Kidney (tissue), 14 donors: ENCODE data around the gene GID4. TPM values are rescaled to one million over a fixed set of nuclear protein-coding genes. Genes with fewer than 3 reads are reported as not detected.

Experiments used
- DNase-seq, 5 donors: peaks; one replicate each; pipeline ENCODE4 v3.0.0-alpha.2; 2013 to 2020
- FAIRE-seq: peaks from 2 replicates; lab custom pipeline; 2012; peaks lifted over from hg19 to GRCh38; lab: Jason Lieb, UNC
- H3K27ac ChIP-seq, 2 donors: one replicate each; pipeline ENCODE4 v1.7.0; 2013; ENCODE audit warnings: low read depth in 2 of 2, low read length in 2 of 2, inconsistent platforms in 1 of 2
- H3K27me3 ChIP-seq: one replicate; pipeline ENCODE4 v1.7.1; 2013; ENCODE audit warnings: low read length, inconsistent platforms; ENCODE audit not compliant: control insufficient read depth, insufficient read depth
- H3K36me3 ChIP-seq, 3 donors: one replicate each; pipeline versions ENCODE4 v1.7.0 to v1.7.1; 2013; ENCODE audit warnings: low read length in 3 of 3, control low read depth in 1 of 3, inconsistent platforms in 1 of 3; ENCODE audit not compliant: insufficient read depth in 3 of 3, control insufficient read depth in 2 of 3
- H3K4me1 ChIP-seq, 3 donors: one replicate each; pipeline versions ENCODE4 v1.7.0 to v1.7.1; 2013; ENCODE audit warnings: low read length in 3 of 3, inconsistent platforms in 1 of 3, low read depth in 1 of 3; ENCODE audit not compliant: control insufficient read depth in 2 of 3, insufficient read depth in 2 of 3
- H3K4me3 ChIP-seq, 3 donors: one replicate each; pipeline versions ENCODE4 v1.7.0 to v1.8.1; 2013; ENCODE audit warnings: low read length in 3 of 3, control low read depth in 1 of 3, inconsistent platforms in 1 of 3
- H3K9ac ChIP-seq, 3 donors: one replicate each; pipeline versions ENCODE4 v1.7.0 to v1.7.1; 2013; ENCODE audit warnings: low read length in 3 of 3, control low read depth in 1 of 3, inconsistent platforms in 1 of 3
- H3K9me3 ChIP-seq, 3 donors: one replicate each; pipeline versions ENCODE4 v1.7.0 to v1.7.1; 2013; ENCODE audit warnings: low read length in 3 of 3, control low read depth in 1 of 3, inconsistent platforms in 1 of 3; ENCODE audit not compliant: control insufficient read depth in 2 of 3, insufficient read depth in 1 of 3
- CTCF ChIP-seq: IDR thresholded peaks from 3 replicates; pipeline ENCODE4 v1.5.1; 2012; ENCODE audit warnings: mild to moderate bottlenecking, moderate library complexity, borderline replicate concordance; ENCODE audit not compliant: insufficient read depth; ENCODE audit errors: extremely low read depth
- intact Hi-C: fragments of 100-400 bp; cut with DNase I; formaldehyde crosslinking; loops from one replicate; pipeline ENCODE4 v1.11.1; 2022
- polyA plus RNA-seq: library from polyadenylated mRNA; stranded (reverse); fragments of 350-450 nt; fragmentation: Illumina TruSeq; extraction: RNeasy Lipid Tissue Mini Kit (QIAGEN cat#74804); gene quantifications from one replicate; pipeline ENCODE4 v1.2.3, GENCODE V29; 2014; ENCODE audit warnings: low read depth, low replicate concordance; ENCODE audit not compliant: insufficient read depth
- total RNA-seq: library from RNA; stranded (reverse); fragmentation: NEBNext Ultra II Directional; extraction: Animal tissue kit (Norgen Biotek cat#: 25700); gene quantifications from one replicate; pipeline ENCODE4 v1.2.1, GENCODE V29; 2021
- donor health status: control.
- donor health status: control.
- donor health status: control.
- donor health status: control.
- donor health status: control.
- donor health status: DM: yes; HTN: yes; CAD: no.
- donor health status: Normal renal cell carcinoma (clear cell type).

The GID4 gene
- total and polyA plus RNA-seq, 2 donors from 2014 or later = 3.4 to 8.7 TPM

- H3K27ac ChIP-seq = no peak overlapping the region
- intact Hi-C loops = no loop called here
- no peak for FAIRE-seq
- peaks cover 0 to 8% (median 4%) of the 10 kb centered on the region in 3 donors for H3K36me3 ChIP-seq
- no peak for TF ChIP-seq CTCF
- H3K4me1 ChIP-seq = no peaks in the 10 kb centered on the region
- no peak overlapping the region for H3K9ac ChIP-seq
- no peak overlapping the region for H3K4me3 ChIP-seq
- no peaks in the 10 kb centered on the region for H3K9me3 ChIP-seq
- peak in 3 of 5 donors; percentile 19 to 32 (median 21) for DNase-seq
- H3K27me3 ChIP-seq = no peaks in the 10 kb centered on the region
Measured at GRCh38 chr17:18004345-18004744, 34.9 kb upstream of the GID4 start.

- H3K36me3 ChIP-seq = peaks cover 0 to 10% (median 5%) of the 10 kb centered on the region in 3 donors
- no peaks in the 10 kb centered on the region for H3K9me3 ChIP-seq
- no peak for TF ChIP-seq CTCF
- intact Hi-C loops = no loop called here
- no peaks in the 10 kb centered on the region for H3K4me1 ChIP-seq
- no peaks in the 10 kb centered on the region for H3K27me3 ChIP-seq
- no peak overlapping the region for H3K4me3 ChIP-seq
- no peak overlapping the region for H3K9ac ChIP-seq
- no peak overlapping the region for H3K27ac ChIP-seq
- DNase-seq (peak in 3 of 5 donors; percentile 61 to 69 (median 64)), FAIRE-seq (no peak)
Measured at GRCh38 chr17:18004884-18005305, 34.3 kb upstream of the GID4 start.

GRCh38 chr17:18005496-18005895 is 33.7 kb upstream of the GID4 start:
- H3K27me3 ChIP-seq = no peaks in the 10 kb centered on the region
- no peak for DNase-seq
- no peaks in the 10 kb centered on the region for H3K4me1 ChIP-seq
- no peak for TF ChIP-seq CTCF
- intact Hi-C loops = no loop called here
- H3K9me3 ChIP-seq = no peaks in the 10 kb centered on the region
- no peak overlapping the region for H3K4me3 ChIP-seq
- FAIRE-seq = no peak
- no peak overlapping the region for H3K27ac ChIP-seq
- H3K36me3 ChIP-seq = peaks cover 0 to 10% (median 10%) of the 10 kb centered on the region in 3 donors
- no peak overlapping the region for H3K9ac ChIP-seq
